Cerebellar nuclear complex (tissue), 1 donor: ENCODE data around the gene TCERG1L.

Experiments
- DNase-seq, 2 experiments: peaks; one replicate each; lab custom pipeline; 2025; lab: John Stamatoyannopoulos, UW

TCERG1L gene

GRCh38 chr10:131315344-131315743 is 3.8 kb upstream of the TCERG1L start:
- DNase-seq: no peak

- DNase-seq: no peak
These were observed 3.3 kb upstream of the TCERG1L start for GRCh38 chr10:131314799-131315198.

GRCh38 chr10:131314148-131314547 is 2.6 kb upstream of the TCERG1L start:
- no peak for DNase-seq

GRCh38 chr10:131313377-131313776 is 1.9 kb upstream of the TCERG1L start:
- DNase-seq: no peak

GRCh38 chr10:131312478-131312836 is 936 bp upstream of the TCERG1L start:
- no peak for DNase-seq

GRCh38 chr10:131311402-131311660 is 190 bp downstream of the TCERG1L start:
- DNase-seq: no peak

GRCh38 chr10:131310551-131311401 is 745 bp downstream of the TCERG1L start:
- DNase-seq: no peak

- no peak for DNase-seq
These were observed 1.4 kb downstream of the TCERG1L start for GRCh38 chr10:131310142-131310541.

- DNase-seq: no peak
These were observed 11.0 kb downstream of the TCERG1L start for GRCh38 chr10:131300508-131300907.

GRCh38 chr10:131290781-131291180 is 20.7 kb downstream of the TCERG1L start:
- DNase-seq: no peak

- no peak for DNase-seq
These were observed 22.9 kb downstream of the TCERG1L start for GRCh38 chr10:131288648-131289047.

- DNase-seq: no peak
These were observed 28.6 kb downstream of the TCERG1L start for GRCh38 chr10:131282961-131283360.

- no peak for DNase-seq
These were observed 31.4 kb downstream of the TCERG1L start for GRCh38 chr10:131280101-131280500.

GRCh38 chr10:131279516-131279915 is 32.0 kb downstream of the TCERG1L start:
- no peak for DNase-seq

GRCh38 chr10:131277969-131278368 is 33.6 kb downstream of the TCERG1L start:
- no peak for DNase-seq

GRCh38 chr10:131277278-131277677 is 34.2 kb downstream of the TCERG1L start:
- DNase-seq: no peak

- DNase-seq: no peak
These were observed 35.8 kb downstream of the TCERG1L start for GRCh38 chr10:131275691-131276090.

GRCh38 chr10:131274883-131275282 is 36.6 kb downstream of the TCERG1L start:
- DNase-seq: no peak

- no peak for DNase-seq
These were observed 37.2 kb downstream of the TCERG1L start for GRCh38 chr10:131274133-131274880.

- no peak for DNase-seq
These were observed 38.0 kb downstream of the TCERG1L start for GRCh38 chr10:131273476-131273875.

- DNase-seq: no peak
These were observed 38.5 kb downstream of the TCERG1L start for GRCh38 chr10:131272897-131273451.

- no peak for DNase-seq
These were observed 39.6 kb downstream of the TCERG1L start for GRCh38 chr10:131271966-131272365.

- no peak for DNase-seq
These were observed 40.2 kb downstream of the TCERG1L start for GRCh38 chr10:131271195-131271880.
